ENCODE results near the gene NOS1AP.

NOS1AP gene

GRCh38 chr1:162193815-162194214 is 124.3 kb downstream of the NOS1AP start:
- TF ChIP-seq CTCF (IDR thresholded peaks at IDR 0.05): no peak
- Histone ChIP-seq H3K27ac (no peak overlapping the region), H3K36me3 (no peaks in the 10 kb centered on the region), H3K4me1 (ENCODE audit: control insufficient read depth in 1 of 2, insufficient read depth in 1 of 2, low read depth in 1 of 2, low read length in 1 of 2) (peaks cover 0 to 6% of the 10 kb centered on the region in 2 experiments), H3K4me3 (ENCODE audit: low read depth in 1 of 2, low read length in 1 of 2) (no peak overlapping the region), H3K27me3 (no peaks in the 10 kb centered on the region), H3K9me3 (no peaks in the 10 kb centered on the region)

GRCh38 chr1:162195567-162195966 is 126.1 kb downstream of the NOS1AP start:
- Histone ChIP-seq H3K27ac (no peak overlapping the region), H3K4me1 (ENCODE audit: control insufficient read depth in 1 of 2, insufficient read depth in 1 of 2, low read depth in 1 of 2, low read length in 1 of 2) (peaks cover 0 to 6% of the 10 kb centered on the region in 2 experiments), H3K36me3 (no peaks in the 10 kb centered on the region), H3K4me3 (ENCODE audit: low read depth in 1 of 2, low read length in 1 of 2) (no peak overlapping the region), H3K27me3 (no peaks in the 10 kb centered on the region), H3K9me3 (no peaks in the 10 kb centered on the region)
- TF ChIP-seq CTCF (IDR thresholded peaks at IDR 0.05): no peak

- Histone ChIP-seq H3K27me3 (no peaks in the 10 kb centered on the region), H3K36me3 (no peaks in the 10 kb centered on the region), H3K4me3 (ENCODE audit: low read depth in 1 of 2, low read length in 1 of 2) (no peak overlapping the region), H3K27ac (no peak overlapping the region), H3K9me3 (no peaks in the 10 kb centered on the region), H3K4me1 (ENCODE audit: control insufficient read depth in 1 of 2, insufficient read depth in 1 of 2, low read depth in 1 of 2, low read length in 1 of 2) (peaks cover 0 to 6% of the 10 kb centered on the region in 2 experiments)
- no peak for TF ChIP-seq CTCF (IDR thresholded peaks at IDR 0.05)
Measured at GRCh38 chr1:162196387-162196786, 126.9 kb downstream of the NOS1AP start.

GRCh38 chr1:162197041-162197531 is 127.6 kb downstream of the NOS1AP start:
- TF ChIP-seq CTCF (IDR thresholded peaks at IDR 0.05): no peak
- Histone ChIP-seq H3K9me3 (no peaks in the 10 kb centered on the region), H3K27me3 (no peaks in the 10 kb centered on the region), H3K4me1 (ENCODE audit: control insufficient read depth in 1 of 2, insufficient read depth in 1 of 2, low read depth in 1 of 2, low read length in 1 of 2) (peaks cover 0 to 6% of the 10 kb centered on the region in 2 experiments), H3K27ac (no peak overlapping the region), H3K36me3 (no peaks in the 10 kb centered on the region), H3K4me3 (ENCODE audit: low read depth in 1 of 2, low read length in 1 of 2) (no peak overlapping the region)

- no peaks in the 10 kb centered on the region for H3K9me3 ChIP-seq
- no peaks in the 10 kb centered on the region for H3K36me3 ChIP-seq
- peaks cover 0 to 6% of the 10 kb centered on the region in 2 experiments for H3K4me1 ChIP-seq (ENCODE audit: control insufficient read depth in 1 of 2, insufficient read depth in 1 of 2, low read depth in 1 of 2, low read length in 1 of 2)
- H3K27ac ChIP-seq: no peak overlapping the region
- no peak overlapping the region for H3K4me3 ChIP-seq (ENCODE audit: low read depth in 1 of 2, low read length in 1 of 2)
- no peak for TF ChIP-seq CTCF (IDR thresholded peaks at IDR 0.05)
- no peaks in the 10 kb centered on the region for H3K27me3 ChIP-seq
Measured at GRCh38 chr1:162197615-162198421, 128.3 kb downstream of the NOS1AP start.
